OCI-LY3 (cell line): ENCODE data around the gene RAB27B.

ENCODE experiments used
- EZH2phosphoT487 ChIP-seq: fragments of 200-600 bp; shearing (Covaris generic); IDR thresholded peaks from 2 replicates; pipeline ENCODE4 v1.6.1; 2018; ENCODE audit warnings: antibody characterized with exemption, mixed run types, low read depth
- TF ChIP-seq, protein P1 (sequence below): fragments of 200-600, 300-600 bp; sonication (generic); IDR thresholded peaks from 2 replicates; pipeline ENCODE4 v1.5.1; 2014; ENCODE audit warnings: antibody characterized with exemption, low read length, low read depth

- TF ChIP-seq, protein P1, sequence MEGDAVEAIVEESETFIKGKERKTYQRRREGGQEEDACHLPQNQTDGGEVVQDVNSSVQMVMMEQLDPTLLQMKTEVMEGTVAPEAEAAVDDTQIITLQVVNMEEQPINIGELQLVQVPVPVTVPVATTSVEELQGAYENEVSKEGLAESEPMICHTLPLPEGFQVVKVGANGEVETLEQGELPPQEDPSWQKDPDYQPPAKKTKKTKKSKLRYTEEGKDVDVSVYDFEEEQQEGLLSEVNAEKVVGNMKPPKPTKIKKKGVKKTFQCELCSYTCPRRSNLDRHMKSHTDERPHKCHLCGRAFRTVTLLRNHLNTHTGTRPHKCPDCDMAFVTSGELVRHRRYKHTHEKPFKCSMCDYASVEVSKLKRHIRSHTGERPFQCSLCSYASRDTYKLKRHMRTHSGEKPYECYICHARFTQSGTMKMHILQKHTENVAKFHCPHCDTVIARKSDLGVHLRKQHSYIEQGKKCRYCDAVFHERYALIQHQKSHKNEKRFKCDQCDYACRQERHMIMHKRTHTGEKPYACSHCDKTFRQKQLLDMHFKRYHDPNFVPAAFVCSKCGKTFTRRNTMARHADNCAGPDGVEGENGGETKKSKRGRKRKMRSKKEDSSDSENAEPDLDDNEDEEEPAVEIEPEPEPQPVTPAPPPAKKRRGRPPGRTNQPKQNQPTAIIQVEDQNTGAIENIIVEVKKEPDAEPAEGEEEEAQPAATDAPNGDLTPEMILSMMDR: no peak
- no peak for TF ChIP-seq EZH2phosphoT487
Observed at GRCh38 chr18:54807303-54807702, 21.0 kb upstream of the RAB27B start.
